PC-3 (cell line): Measurements from ENCODE around the gene TPRN. TPM values are rescaled to one million over a fixed set of nuclear protein-coding genes. Genes with fewer than 3 reads are reported as not detected.

Source experiments
- ATAC-seq: fragments of 200-7000 bp; cut with Tn5 transposase; 2 replicates; pipeline ENCODE4 v1.9.1; 2020; ENCODE audit warnings: mild to moderate bottlenecking, moderate library complexity
- BruUV-seq: library from RNA; stranded (reverse); fragments of 400-500 nt; replicated peaks from 2 replicates; lab custom pipeline; 2021; lab: Mats Ljungman, UMichigan
- CTCF ChIA-PET: fragments of 300-600 bp; sonication (Branson Sonifier 250); formaldehyde crosslinking; loops from one replicate; lab custom pipeline; 2022; ENCODE audit warnings: antibody characterized with exemption; lab: Charles Lee
- POLR2A ChIA-PET: fragments of 300-600 bp; sonication (Branson Sonifier 250); formaldehyde crosslinking; loops from one replicate; lab custom pipeline; 2022; ENCODE audit warnings: antibody characterized with exemption; ENCODE audit not compliant: unreplicated experiment; lab: Charles Lee
- DNase-seq: peaks from one replicate; pipeline ENCODE4 v3.0.0-alpha.2; 2015
- H2AFZ ChIP-seq: fragments of 300-600 bp; sonication (generic); 2 replicates; pipeline ENCODE4 v1.6.0; 2016; ENCODE audit warnings: antibody characterized with exemption, low read length
- H3F3A ChIP-seq: fragments of 300-600 bp; sonication (generic); one replicate; pipeline ENCODE4 v1.6.0; 2017; ENCODE audit warnings: antibody characterized with exemption, low read length, control low read depth, mild to moderate bottlenecking; ENCODE audit not compliant: unreplicated experiment
- H3K27ac ChIP-seq: fragments of 300-600 bp; sonication (generic); 2 replicates; pipeline ENCODE4 v1.5.1; 2016; ENCODE audit warnings: mild to moderate bottlenecking, low read length
- H3K27me3 ChIP-seq: fragments of 300-600 bp; sonication (generic); 2 replicates; pipeline ENCODE4 v1.6.1; 2016; ENCODE audit warnings: low read length, mixed read lengths
- H3K36me3 ChIP-seq: fragments of 300-600 bp; sonication (generic); 2 replicates; pipeline ENCODE4 v1.6.1; 2016; ENCODE audit warnings: low read depth, mixed run types, low read length, mixed read lengths
- H3K4me1 ChIP-seq: fragments of 300-600 bp; sonication (generic); 2 replicates; pipeline ENCODE4 v1.5.1; 2016; ENCODE audit warnings: low read length; ENCODE audit not compliant: insufficient read depth
- H3K4me2 ChIP-seq: fragments of 300-600 bp; sonication (generic); 2 replicates; pipeline ENCODE4 v1.6.0; 2016; ENCODE audit warnings: low read length
- H3K4me3 ChIP-seq: fragments of 300-600 bp; sonication (generic); 2 replicates; pipeline ENCODE4 v1.5.1; 2016; ENCODE audit warnings: mild to moderate bottlenecking, low read length, mixed read lengths
- H3K79me2 ChIP-seq: fragments of 300-600 bp; sonication (generic); 2 replicates; pipeline ENCODE4 v1.6.1; 2017; ENCODE audit warnings: low read length, mixed read lengths
- H3K9ac ChIP-seq: fragments of 300-600 bp; sonication (generic); 2 replicates; pipeline ENCODE4 v1.6.0; 2016; ENCODE audit warnings: mild to moderate bottlenecking, low read length
- H3K9me2 ChIP-seq: fragments of 300-600 bp; sonication (generic); replicated peaks from 2 replicates; pipeline ENCODE4 v1.6.1; 2016; ENCODE audit warnings: mixed run types, low read length, mixed read lengths
- H3K9me3 ChIP-seq: fragments of 300-600 bp; sonication (generic); 2 replicates; pipeline ENCODE4 v1.6.1; 2016; ENCODE audit warnings: low read length, mixed read lengths
- H4K20me1 ChIP-seq: fragments of 300-600 bp; sonication (generic); 2 replicates; pipeline ENCODE4 v1.6.1; 2016; ENCODE audit warnings: low read length, mixed read lengths
- CTCF ChIP-seq: fragments of 300-600 bp; sonication (generic); conservative IDR thresholded peaks from 2 replicates; pipeline ENCODE4 v1.5.1; 2017; ENCODE audit warnings: antibody characterized with exemption, low read depth, mild to moderate bottlenecking, low read length
- EZH2 ChIP-seq: fragments of 300-600 bp; sonication (generic); IDR thresholded peaks from one replicate; pipeline ENCODE4 v1.6.1; 2017; ENCODE audit warnings: antibody characterized with exemption, mild to moderate bottlenecking, low read length; ENCODE audit not compliant: unreplicated experiment
- EZH2phosphoT487 ChIP-seq: fragments of 300-600 bp; sonication (generic); IDR thresholded peaks from 2 replicates; pipeline ENCODE4 v1.6.1; 2018; ENCODE audit warnings: mild to moderate bottlenecking, antibody characterized with exemption, low read length, borderline replicate concordance
- intact Hi-C: fragments of 100-400 bp; cut with micrococcal nuclease; formaldehyde crosslinking; loops from 2 replicates; pipeline ENCODE4 v1.9.0; 2023
- total RNA-seq: library from RNA; depleted of rRNA; stranded (reverse); fragments of >200 nt; gene quantifications from 2 replicates; pipeline ENCODE4 v1.2.3, GENCODE V29; 2014

TPRN gene
- total RNA-seq, 1 experiment from 2014 or later = 11.3 TPM

DNA sequence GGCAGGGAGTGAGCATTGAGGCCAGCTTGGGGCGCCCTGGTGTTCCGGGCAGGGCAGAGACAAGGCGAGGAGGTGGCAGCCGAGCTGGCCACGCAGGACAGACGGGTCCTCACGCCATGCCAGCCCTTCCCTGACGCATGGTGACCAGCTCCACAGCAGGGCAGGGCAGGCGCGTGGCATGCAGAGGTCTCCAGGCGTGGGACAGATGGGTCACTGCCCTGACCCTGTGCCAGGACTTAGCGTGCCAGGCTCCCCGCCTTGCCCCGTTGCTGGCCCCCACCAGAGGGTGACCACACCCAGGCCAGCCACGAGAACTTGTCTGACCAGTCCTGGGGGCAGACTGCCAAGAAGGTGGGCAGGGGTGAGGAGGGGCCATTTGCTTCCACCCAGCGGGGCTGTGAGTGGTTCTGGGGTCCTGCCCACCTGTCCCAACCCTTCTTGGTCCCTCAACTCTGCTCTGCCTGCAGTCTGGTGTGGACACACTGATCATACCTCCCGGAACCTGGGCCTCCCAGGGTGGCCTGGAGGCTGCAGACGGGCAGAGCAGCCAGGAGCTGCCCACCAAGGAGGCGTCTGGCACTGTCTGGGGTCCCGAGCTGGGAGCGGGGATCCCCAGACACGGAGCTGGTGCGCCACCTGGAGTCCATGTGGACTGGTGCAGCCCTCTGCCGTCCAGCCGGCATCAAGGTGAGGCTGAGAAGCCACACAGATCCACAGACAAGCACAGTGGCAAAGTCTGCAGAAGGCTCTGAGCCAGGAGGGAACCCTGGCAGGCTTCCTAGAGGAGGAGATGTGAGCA is 26.7 kb upstream of the TPRN start, which contains the start of gene RNF224:
TSS of gene RNF224 (plus strand) at position 449 of the 799 bp plus-strand sequence. CDS start 834 bp downstream, outside the sequence.
- peak within 1 kb of the TSS; percentile 83 for H3K9ac ChIP-seq
- peak; percentile 84 for TF ChIP-seq CTCF
- no peak for TF ChIP-seq EZH2
- TF ChIP-seq EZH2phosphoT487 = peak; percentile 93
- peak within 1 kb of the TSS; percentile 99 for H3K27ac ChIP-seq

DNA sequence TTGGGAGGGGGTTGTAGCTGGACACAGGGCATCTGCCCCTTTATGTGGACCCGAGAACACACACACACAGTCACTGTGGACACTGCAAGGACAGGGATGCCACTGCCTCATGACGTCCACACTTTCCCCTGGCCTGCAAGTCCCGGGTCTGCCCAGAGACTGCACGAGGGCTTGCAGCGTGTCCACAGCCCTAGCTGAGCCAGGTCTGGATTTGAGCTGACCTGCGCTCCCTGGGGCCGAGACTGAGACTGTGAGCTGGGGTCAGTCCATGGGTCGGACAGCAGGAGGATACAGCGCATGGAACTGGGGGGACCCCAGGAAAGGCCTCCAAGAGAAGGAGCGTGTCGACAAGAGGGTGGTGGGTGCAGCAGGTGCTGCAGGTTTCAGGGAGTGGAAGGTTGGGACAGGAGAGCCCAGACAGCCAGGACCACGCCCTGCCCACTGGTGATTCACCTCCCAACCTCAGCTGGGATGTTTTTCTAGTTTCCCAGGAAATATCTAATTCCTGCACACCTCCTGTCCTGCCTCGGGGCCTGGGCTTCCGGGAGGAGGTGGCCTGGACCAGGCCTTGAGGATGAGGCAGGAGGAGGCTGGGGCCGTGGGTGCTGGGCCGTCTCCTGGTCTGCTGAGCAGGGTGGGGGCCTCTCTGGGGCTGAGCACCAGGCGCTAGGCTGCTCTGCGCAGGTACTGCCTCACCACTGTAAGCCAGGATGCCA is 26.0 kb upstream of the TPRN start:
- no peaks in the 10 kb centered on the region for H3K9me3 ChIP-seq
- BruUV-seq = TSS peak; percentile 36
- no peaks in the 10 kb centered on the region for H3K27me3 ChIP-seq
- ChIA-PET CTCF (interaction anchor here (0.6 to 1.1 kb wide), 3 partner anchors 36 to 639 kb away, joined by 3 to 5 read pairs (median 4); partner anchors contain the start of genes ANAPC2 and SSNA1), POLR2A (interaction anchor here (1.2 kb wide), 1 partner anchor 14 kb away, joined by 4 read pairs; no protein-coding TSS in a partner anchor)
- peaks cover 2% of the 10 kb centered on the region for H3F3A ChIP-seq
- no peak overlapping the region for H2AFZ ChIP-seq
- peak overlapping the region; percentile 59 for H3K4me3 ChIP-seq
- no peak for TF ChIP-seq EZH2
- TF ChIP-seq CTCF = no peak
- no peak for TF ChIP-seq EZH2phosphoT487
- no peaks in the 10 kb centered on the region for H3K9me2 ChIP-seq
- peak overlapping the region; percentile 88 for H3K4me2 ChIP-seq
- intact Hi-C loops = loop anchor here (5.0 kb wide), 2 partner anchors 39 to 109 kb away; partner anchors contain the start of genes ANAPC2 and SSNA1
- peaks cover 40% of the 10 kb centered on the region for H3K4me1 ChIP-seq
- peaks cover 19% of the 10 kb centered on the region for H3K79me2 ChIP-seq
- peak; percentile 93 for DNase-seq
- peak; percentile 61 for ATAC-seq
- peak overlapping the region; percentile 99 for H3K27ac ChIP-seq
- H3K36me3 ChIP-seq = no peaks in the 10 kb centered on the region
- no peaks in the 10 kb centered on the region for H4K20me1 ChIP-seq
- peak overlapping the region; percentile 83 for H3K9ac ChIP-seq

More for the DNA sequence above, 26.7 kb upstream of the TPRN start, which contains the start of gene RNF224:
- Histone ChIP-seq H3K4me3 (peak within 1 kb of the TSS; percentile 59), H3K9me3 (no peaks in the 10 kb centered on the region), H3F3A (peaks cover 2% of the 10 kb centered on the region), H3K79me2 (peaks cover 19% of the 10 kb centered on the region), H4K20me1 (no peaks in the 10 kb centered on the region), H3K27me3 (no peaks in the 10 kb centered on the region), H3K36me3 (no peaks in the 10 kb centered on the region), H3K9me2 (no peaks in the 10 kb centered on the region), H2AFZ (0 out of 2 replicates have a peak within 1 kb of the TSS, but pooled peaks have one; percentile 42), H3K4me1 (peaks cover 40% of the 10 kb centered on the region), H3K4me2 (peak within 1 kb of the TSS; percentile 88)
- ATAC-seq = peak; percentile 50
- intact Hi-C loops = loop anchor here (5.0 kb wide), 2 partner anchors 40 to 110 kb away; partner anchors contain the start of genes ANAPC2 and SSNA1
- ChIA-PET CTCF (interaction anchor here (0.6 to 1.1 kb wide), 5 partner anchors 9 to 638 kb away, joined by 3 to 5 read pairs (median 3); partner anchors contain the start of genes ANAPC2 and SSNA1), POLR2A (interaction anchor here (0.6 to 1.2 kb wide), 3 partner anchors 10 to 14 kb away, joined by 3 to 4 read pairs (median 4); partner anchors contain the start of gene TUBB4B)
- DNase-seq = peak; percentile 87
- no TSS peak for BruUV-seq
